ENCODE measurements around the gene MANBA. TPM values are rescaled to one million over a fixed set of nuclear protein-coding genes. Genes with fewer than 3 reads are reported as not detected.

The MANBA gene
- total RNA-seq, 1 donor from 2014 or later, result 21.4 TPM

DNA sequence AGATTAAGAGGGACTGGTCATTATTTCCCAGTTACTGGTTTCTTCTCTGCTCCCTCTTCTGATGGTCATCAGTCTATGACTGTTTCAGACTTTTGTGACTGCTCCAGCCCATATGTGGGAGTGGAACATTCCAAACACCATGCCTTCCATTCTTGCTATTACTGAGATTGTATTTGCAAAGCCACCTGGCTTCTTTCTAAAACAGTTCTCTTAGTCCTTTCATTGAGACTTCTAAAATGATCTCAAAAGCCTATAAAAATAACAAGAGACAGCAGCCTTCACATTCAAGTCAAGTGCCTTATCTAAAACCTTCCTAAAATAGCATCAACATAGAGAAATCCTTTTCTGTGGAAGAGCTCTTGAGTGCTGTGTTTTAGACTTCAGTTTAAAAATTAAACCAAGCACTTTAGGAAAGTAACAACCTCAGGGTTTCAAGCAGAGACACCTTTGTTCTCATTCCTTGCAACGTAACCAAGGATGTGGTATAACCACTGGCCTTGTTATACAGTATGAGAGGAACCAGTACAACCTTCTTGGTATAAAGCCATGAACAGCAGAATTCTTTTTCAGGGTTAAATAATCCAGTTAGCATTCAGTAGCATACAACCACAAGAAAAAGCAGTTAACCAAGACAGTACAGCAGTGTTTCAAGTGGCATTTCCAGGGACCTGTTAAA is 162.5 kb downstream of the MANBA start:
- no peak for DNase-seq (ENCODE audit: low spot score)

- no peak for DNase-seq (ENCODE audit: low spot score)
Measured at GRCh38 chr4:102596532-102596931, 164.2 kb downstream of the MANBA start.

DNA sequence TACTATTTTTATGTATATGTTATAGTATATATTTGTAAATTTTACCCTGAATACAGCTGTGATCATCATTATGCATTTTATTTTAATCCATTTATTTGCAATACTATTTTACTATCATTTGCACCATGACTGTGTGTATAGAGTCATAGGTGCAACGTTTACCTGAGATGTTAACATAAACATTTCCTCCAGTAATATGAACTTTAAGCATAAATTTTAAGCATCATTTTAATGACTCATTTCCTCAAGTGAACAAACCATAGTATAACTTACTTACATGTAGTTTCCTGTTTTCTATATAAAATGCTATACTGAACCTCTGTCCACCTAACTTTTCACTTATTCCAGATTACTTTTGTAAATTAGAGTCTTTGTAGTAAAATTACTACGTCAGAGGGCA is 166.8 kb downstream of the MANBA start:
- no peak for DNase-seq (ENCODE audit: low spot score)

DNA sequence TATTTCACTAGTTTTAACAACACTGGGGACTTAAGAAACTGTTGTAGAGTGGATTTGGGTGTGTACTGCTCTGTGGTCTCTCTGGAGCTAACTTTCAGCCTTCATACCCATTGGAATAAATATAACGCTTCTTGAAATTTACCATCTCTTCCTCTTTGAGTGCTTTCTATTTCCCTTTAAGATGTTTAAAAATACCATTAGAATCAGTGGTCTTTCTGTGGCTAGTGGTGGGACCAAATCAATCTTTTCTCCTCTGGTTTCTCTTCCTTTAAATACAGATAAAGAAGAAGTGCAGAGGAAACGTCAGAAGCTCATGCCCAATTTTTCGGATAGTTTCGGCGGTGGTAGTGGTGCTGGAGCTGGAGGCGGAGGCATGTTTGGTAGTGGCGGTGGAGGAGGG is 167.6 kb downstream of the MANBA start:
- no peak for DNase-seq (ENCODE audit: low spot score)

- no peak for DNase-seq (ENCODE audit: low spot score)
Measured at GRCh38 chr4:102592256-102592655, 168.5 kb downstream of the MANBA start.

- DNase-seq (ENCODE audit: low spot score), result no peak
Measured at GRCh38 chr4:102589743-102590142, 171.0 kb downstream of the MANBA start.

DNA sequence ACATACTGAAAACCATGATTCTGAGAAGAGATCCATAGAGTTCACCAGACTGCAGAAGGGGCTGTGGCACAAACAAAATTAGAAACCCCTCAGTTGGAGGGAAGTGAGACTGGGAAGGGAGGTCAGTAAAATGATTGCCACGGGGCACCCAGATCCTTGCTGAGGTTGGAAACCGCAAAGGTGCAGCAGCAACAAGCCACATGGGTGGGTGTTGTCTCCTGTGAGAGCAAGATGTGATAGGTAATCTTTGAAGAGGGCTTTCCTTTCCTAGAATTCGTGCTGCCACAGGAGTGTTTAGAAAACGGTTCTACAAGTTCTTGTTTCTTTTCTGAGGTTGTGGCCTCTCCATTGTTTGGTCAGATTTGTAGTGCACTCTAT is 174.1 kb downstream of the MANBA start:
- DNase-seq (ENCODE audit: low spot score), result no peak

DNA sequence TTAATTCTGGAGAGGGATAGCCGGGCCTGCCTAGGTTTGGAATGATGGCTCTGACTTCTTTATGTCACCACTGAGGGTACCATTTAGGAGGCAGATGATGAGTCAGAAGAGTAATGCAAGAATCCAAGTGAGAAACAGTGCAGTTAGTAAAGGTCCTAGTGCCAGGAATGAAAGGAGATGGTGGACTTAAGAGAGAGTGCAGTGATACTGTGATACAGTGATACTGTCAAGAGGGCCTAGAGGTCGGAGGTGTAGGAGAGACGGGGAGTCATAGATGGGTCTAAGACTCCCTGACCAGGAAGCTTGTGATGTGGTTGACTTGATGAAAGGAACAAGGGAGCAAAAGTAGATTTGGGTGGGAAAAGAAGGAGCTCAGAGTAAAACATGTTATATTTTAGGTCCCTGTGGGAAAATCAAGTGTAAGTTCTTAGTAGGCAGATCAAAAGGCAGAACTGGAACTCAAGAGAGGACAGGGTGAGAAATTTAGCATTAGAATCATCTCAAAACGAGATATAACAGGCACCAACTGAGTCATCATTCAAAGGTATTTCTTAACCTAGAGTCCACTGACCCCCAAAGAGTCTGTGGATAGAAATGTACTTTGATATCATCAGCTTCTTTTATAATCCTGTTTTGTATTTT is 174.6 kb downstream of the MANBA start:
- DNase-seq (ENCODE audit: low spot score), result no peak

GRCh38 chr4:102585329-102585728 is 175.4 kb downstream of the MANBA start:
- DNase-seq (ENCODE audit: low spot score), result no peak

GRCh38 chr4:102584091-102584490 is 176.7 kb downstream of the MANBA start:
- DNase-seq (ENCODE audit: low spot score), result no peak

Other genes with a start within 250 kb of the MANBA start
- 316 TPM for gene UBE2D3, start 66.6 kb upstream of the MANBA start, total RNA-seq
- gene CISD2, start 108.0 kb upstream of the MANBA start, total RNA-seq, result 25.7 TPM

Measured in mesenteric fat pad (tissue), 1 donor.